Testis (tissue), 2 donors: Measurements from ENCODE around the gene SPATA3.

Experiments used
- CTCF ChIP-seq, 3 experiments: fragments of 450-650 bp in 2 of 3; fragments of 200-600 bp in 1 of 3; sonication (generic) in 1 of 3; IDR thresholded peaks; one replicate each; pipeline ENCODE4 v1.5.1; 2016 to 2019; ENCODE audit warnings: antibody characterized with exemption in 3 of 3, mild to moderate bottlenecking in 2 of 3, moderate library complexity in 1 of 3
- POLR2A ChIP-seq: fragments of 450-650 bp; IDR thresholded peaks from one replicate; pipeline ENCODE4 v1.6.1; 2017; ENCODE audit warnings: antibody characterized with exemption, mild to moderate bottlenecking, moderate library complexity

- TF ChIP-seq CTCF (IDR thresholded peaks at IDR 0.05), result no peak
- no peak for TF ChIP-seq POLR2A
These were observed 16.5 kb downstream of the SPATA3 start for GRCh38 chr2:231012463-231012862.
